ENCODE results near the gene TTLL1. TPM values are rescaled to one million over a fixed set of nuclear protein-coding genes. Genes with fewer than 3 reads are reported as not detected.

The TTLL1 gene
- total RNA-seq, 2 donors from 2014 or later, result 8.8 to 22.3 TPM

DNA sequence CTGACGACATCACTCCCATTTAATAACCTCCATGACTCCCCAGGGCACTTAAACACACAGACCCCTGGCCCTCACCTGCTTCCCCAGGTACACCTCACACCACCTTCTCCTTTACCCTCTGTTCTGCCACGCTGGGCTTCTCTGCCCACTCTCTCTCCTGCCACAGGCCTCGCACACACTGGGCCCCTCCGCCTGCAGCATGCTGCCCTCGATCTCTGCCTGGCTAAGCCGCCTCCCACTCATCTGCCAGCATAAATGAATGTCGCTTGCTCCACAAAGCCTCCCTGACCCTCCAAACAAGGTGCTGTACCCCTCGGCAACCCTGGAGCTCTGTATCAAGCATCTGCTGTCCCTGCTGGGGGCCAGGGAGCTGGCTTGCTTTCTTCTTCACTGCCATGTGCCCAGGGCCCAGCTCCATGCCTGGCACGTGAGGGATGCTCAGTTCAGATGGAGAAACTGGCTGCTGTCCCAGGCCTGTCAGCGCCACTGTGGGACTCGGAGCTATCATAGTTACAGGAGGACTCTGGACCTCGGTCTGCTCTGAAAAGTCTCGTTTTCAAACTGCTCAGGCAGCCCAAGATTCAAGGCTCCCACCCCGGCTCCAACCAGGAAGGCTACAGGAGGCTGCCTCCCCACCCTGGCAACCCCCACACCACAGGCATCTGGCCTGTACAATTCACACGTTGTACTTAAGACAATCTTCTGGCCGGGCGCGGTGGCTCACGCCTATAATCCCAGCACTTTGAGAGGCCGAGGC, 11.9 kb downstream of the TTLL1 start:
- WGBS, result 79% methylated on average over 20 of the region's 20 CpGs
- Histone ChIP-seq H3K27me3 (replicated peaks; ENCODE audit: insufficient read depth) (no peaks in the 10 kb centered on the region), H3K27ac (no peak overlapping the region), H3K4me1 (replicated peaks) (no peaks in the 10 kb centered on the region), H3K4me3 (no peak overlapping the region), H3K36me3 (no peaks in the 10 kb centered on the region), H3K9me3 (no peaks in the 10 kb centered on the region)
- intact Hi-C loops (cut with DNase I), result no loop called here
- TF ChIP-seq POLR2AphosphoS5 (IDR thresholded peaks at IDR 0.05) (no peak), POLR2A (IDR thresholded peaks at IDR 0.05) (no peak)
- TF ChIP-seq, protein P1, sequence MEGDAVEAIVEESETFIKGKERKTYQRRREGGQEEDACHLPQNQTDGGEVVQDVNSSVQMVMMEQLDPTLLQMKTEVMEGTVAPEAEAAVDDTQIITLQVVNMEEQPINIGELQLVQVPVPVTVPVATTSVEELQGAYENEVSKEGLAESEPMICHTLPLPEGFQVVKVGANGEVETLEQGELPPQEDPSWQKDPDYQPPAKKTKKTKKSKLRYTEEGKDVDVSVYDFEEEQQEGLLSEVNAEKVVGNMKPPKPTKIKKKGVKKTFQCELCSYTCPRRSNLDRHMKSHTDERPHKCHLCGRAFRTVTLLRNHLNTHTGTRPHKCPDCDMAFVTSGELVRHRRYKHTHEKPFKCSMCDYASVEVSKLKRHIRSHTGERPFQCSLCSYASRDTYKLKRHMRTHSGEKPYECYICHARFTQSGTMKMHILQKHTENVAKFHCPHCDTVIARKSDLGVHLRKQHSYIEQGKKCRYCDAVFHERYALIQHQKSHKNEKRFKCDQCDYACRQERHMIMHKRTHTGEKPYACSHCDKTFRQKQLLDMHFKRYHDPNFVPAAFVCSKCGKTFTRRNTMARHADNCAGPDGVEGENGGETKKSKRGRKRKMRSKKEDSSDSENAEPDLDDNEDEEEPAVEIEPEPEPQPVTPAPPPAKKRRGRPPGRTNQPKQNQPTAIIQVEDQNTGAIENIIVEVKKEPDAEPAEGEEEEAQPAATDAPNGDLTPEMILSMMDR (IDR thresholded peaks at IDR 0.05), result no peak
- no peak for DNase-seq (ENCODE audit: low spot score)

DNA sequence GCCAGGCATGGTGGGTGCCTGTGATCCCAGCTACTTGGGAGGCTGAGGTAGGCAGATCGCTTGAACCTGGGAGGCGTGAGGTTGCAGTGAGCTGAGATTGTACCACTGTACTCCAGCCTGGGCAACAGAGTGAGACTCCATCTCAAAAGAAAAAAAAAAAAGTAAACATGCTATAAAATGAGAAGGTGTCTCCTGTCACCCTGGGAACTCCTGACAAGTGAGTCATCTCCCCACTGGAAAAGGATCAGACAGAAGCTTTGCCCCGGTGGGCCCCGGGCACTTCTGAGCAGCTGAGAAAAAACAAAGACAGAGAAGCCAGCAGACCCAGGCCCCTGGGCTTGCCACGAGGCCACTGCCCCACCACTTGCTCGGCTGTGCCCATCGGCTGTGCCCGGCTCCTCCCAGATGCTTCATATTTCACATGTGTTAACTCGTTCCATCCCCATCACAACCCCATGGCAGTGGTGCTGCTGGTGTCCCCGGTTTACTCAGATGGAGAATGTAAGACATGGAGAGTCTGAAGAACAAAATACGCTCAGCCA, 22.3 kb downstream of the TTLL1 start:
- WGBS, result 47% methylated on average over 11 of the region's 11 CpGs
- Histone ChIP-seq H3K27me3 (replicated peaks; ENCODE audit: insufficient read depth) (no peaks in the 10 kb centered on the region), H3K4me3 (no peak overlapping the region), H3K27ac (no peak overlapping the region), H3K4me1 (replicated peaks) (no peaks in the 10 kb centered on the region), H3K36me3 (no peaks in the 10 kb centered on the region), H3K9me3 (no peaks in the 10 kb centered on the region)
- DNase-seq (ENCODE audit: low spot score), result no peak
- TF ChIP-seq, protein P1 (IDR thresholded peaks at IDR 0.05), result no peak
- TF ChIP-seq POLR2A (IDR thresholded peaks at IDR 0.05), result no peak
- intact Hi-C loops (cut with DNase I), result no loop called here

DNA sequence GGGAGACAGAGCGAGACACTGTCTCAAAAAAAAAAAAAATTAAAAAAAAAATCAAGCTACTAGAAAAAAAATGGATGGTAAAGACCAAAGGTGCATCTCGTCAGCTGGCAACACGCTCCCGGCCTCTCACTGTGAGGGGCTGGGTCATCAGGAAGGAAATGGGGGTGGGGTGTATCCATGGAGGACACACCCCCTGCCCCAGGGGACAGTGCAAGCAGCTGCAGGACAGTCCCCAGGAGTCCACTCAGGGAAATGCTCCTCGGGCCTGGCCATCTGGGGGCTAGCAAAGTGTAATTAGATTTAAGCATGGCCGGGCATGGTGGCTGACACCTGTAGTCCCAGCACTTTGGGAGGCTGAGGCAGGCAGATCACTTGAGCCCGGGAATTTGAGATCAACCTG, 23.1 kb downstream of the TTLL1 start:
- 92% methylated on average over 7 of the region's 7 CpGs for WGBS
- Histone ChIP-seq H3K4me1 (replicated peaks) (no peaks in the 10 kb centered on the region), H3K9me3 (no peaks in the 10 kb centered on the region), H3K27me3 (replicated peaks; ENCODE audit: insufficient read depth) (no peaks in the 10 kb centered on the region), H3K4me3 (no peak overlapping the region), H3K27ac (no peak overlapping the region), H3K36me3 (no peaks in the 10 kb centered on the region)
- intact Hi-C loops (cut with DNase I), result no loop called here
- DNase-seq (ENCODE audit: low spot score), result no peak
- TF ChIP-seq POLR2AphosphoS5 (IDR thresholded peaks at IDR 0.05), result no peak
- TF ChIP-seq, protein P1 (IDR thresholded peaks at IDR 0.05), result no peak
- TF ChIP-seq POLR2A (IDR thresholded peaks at IDR 0.05), result no peak

DNA sequence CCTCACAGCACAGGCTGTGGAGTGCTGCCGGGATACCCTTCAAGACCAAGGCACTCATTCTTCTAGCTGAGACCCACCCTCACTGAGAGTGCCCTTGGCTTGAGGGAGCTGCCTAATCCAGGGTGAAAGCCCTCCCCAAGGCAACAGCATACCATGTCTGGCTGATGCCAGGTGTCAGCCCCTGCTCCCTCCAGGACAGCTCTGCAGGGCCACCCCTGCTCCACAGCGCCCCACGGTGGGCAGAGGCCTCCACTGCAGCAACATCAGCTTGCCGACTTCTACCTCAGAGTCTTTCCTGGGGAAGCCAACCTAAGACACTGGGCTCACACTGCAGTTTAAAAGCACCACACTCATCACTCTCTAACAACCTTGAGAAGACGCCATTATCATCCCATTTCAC, 29.0 kb downstream of the TTLL1 start:
- no peak for TF ChIP-seq POLR2A (IDR thresholded peaks at IDR 0.05)
- TF ChIP-seq, protein P1 (IDR thresholded peaks at IDR 0.05), result peak in 3 of 4 experiments; percentile 29 to 56 (median 38)
- no peaks in the 10 kb centered on the region for H3K27me3 ChIP-seq (replicated peaks; ENCODE audit: insufficient read depth)
- no peak overlapping the region for H3K27ac ChIP-seq
- no peak for DNase-seq (ENCODE audit: low spot score)
- WGBS, result 54% methylated on average over 5 of the region's 5 CpGs
- intact Hi-C loops (cut with DNase I), result no loop called here
- no peaks in the 10 kb centered on the region for H3K36me3 ChIP-seq
- no peak overlapping the region for H3K4me3 ChIP-seq
- no peaks in the 10 kb centered on the region for H3K4me1 ChIP-seq (replicated peaks)
- no peaks in the 10 kb centered on the region for H3K9me3 ChIP-seq

DNA sequence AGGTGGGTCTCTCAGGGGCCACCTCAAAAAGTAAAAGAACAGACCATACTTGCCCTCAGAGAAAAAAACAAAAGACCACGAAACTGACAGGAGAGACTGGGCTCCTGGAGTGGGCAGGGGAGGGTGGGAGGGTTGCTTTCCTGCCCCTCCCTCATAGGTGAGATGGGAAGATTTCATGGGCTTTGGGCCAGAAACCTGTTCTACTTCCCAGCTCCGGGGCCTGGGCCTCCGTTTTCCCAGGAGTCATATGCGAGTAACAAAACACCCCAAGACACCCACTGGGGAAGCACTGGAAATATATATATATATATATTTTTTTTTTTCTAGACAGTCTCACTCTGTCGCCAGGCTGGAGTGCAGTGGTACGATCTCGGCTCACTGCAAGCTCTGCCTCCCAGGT, 31.6 kb downstream of the TTLL1 start:
- no peaks in the 10 kb centered on the region for H3K36me3 ChIP-seq
- no peaks in the 10 kb centered on the region for H3K27me3 ChIP-seq (replicated peaks; ENCODE audit: insufficient read depth)
- no peak for TF ChIP-seq POLR2A (IDR thresholded peaks at IDR 0.05)
- intact Hi-C loops (cut with DNase I), result no loop called here
- H3K4me1 ChIP-seq (replicated peaks), result no peaks in the 10 kb centered on the region
- 87% methylated on average over 7 of the region's 7 CpGs for WGBS
- no peaks in the 10 kb centered on the region for H3K9me3 ChIP-seq
- H3K27ac ChIP-seq, result no peak overlapping the region
- no peak for DNase-seq (ENCODE audit: low spot score)
- no peak overlapping the region for H3K4me3 ChIP-seq
